Tibial nerve (tissue), 4 donors: ENCODE measurements around the gene ATP2C1. TPM values are rescaled to one million over a fixed set of nuclear protein-coding genes. Genes with fewer than 3 reads are reported as not detected.

Experiments used
- DNase-seq, 2 donors: peaks; one replicate each; pipeline ENCODE4 v3.0.0-alpha.2; 2019; ENCODE audit warnings: low spot score in 2 of 2
- H3K27ac ChIP-seq, 4 donors: fragments of 200-600 bp; sonication (generic) in 3 of 4; one replicate each; pipeline ENCODE4 v1.5.1; 2017 to 2019; ENCODE audit warnings: mild to moderate bottlenecking in 1 of 4
- H3K27me3 ChIP-seq, 2 donors: fragments of 200-600 bp; sonication (generic) in 1 of 2; one replicate each; pipeline versions ENCODE4 v1.5.1 to v1.6.0; 2017 to 2019
- H3K36me3 ChIP-seq, 3 donors: fragments of 200-600 bp; sonication (generic); one replicate each; pipeline ENCODE4 v1.5.1; 2018 to 2019
- H3K4me1 ChIP-seq, 4 donors: fragments of 200-600 bp; sonication (generic) in 3 of 4; one replicate each; pipeline ENCODE4 v1.5.1; 2017 to 2019
- H3K4me3 ChIP-seq, 4 donors: fragments of 200-600 bp; sonication (generic) in 3 of 4; one replicate each; pipeline ENCODE4 v1.5.1; 2017 to 2019; ENCODE audit warnings: mild to moderate bottlenecking in 1 of 4, moderate library complexity in 1 of 4
- H3K9me3 ChIP-seq, 4 donors: fragments of 200-600 bp; sonication (generic) in 3 of 4; one replicate each; pipeline ENCODE4 v1.5.1; 2017 to 2019
- CTCF ChIP-seq, 5 experiments: fragments of 200-600 bp in 3 of 5; fragments of 450-650 bp in 2 of 5; sonication (generic) in 3 of 5; IDR thresholded peaks; one replicate each; pipeline ENCODE4 v1.5.1; 2016 to 2019; ENCODE audit warnings: antibody characterized with exemption in 5 of 5, mild to moderate bottlenecking in 3 of 5, moderate library complexity in 2 of 5
- EP300 ChIP-seq, 2 donors: sonication (generic); formaldehyde crosslinking; IDR thresholded peaks; one replicate each; pipeline ENCODE4 v1.6.1; 2017; ENCODE audit warnings: antibody characterized with exemption in 2 of 2, mild to moderate bottlenecking in 1 of 2
- POLR2A ChIP-seq, 2 donors: fragments of 450-650 bp; IDR thresholded peaks; one replicate each; pipeline ENCODE4 v1.6.1; 2017; ENCODE audit warnings: antibody characterized with exemption in 2 of 2, mild to moderate bottlenecking in 2 of 2, moderate library complexity in 2 of 2
- WGBS, 2 donors: methylation state at CpG; one replicate each; pipeline ENCODE4 v1.1.5; 2018; 5-methylcytosine and 5-hydroxymethylcytosine counted together
- total RNA-seq, 4 donors: library from RNA; depleted of rRNA; stranded (reverse); fragments of >200 nt; gene quantifications; one replicate each; pipeline ENCODE4 v1.1.0, GENCODE V29; 2016

ATP2C1 gene
- total RNA-seq, 4 donors from 2014 or later: 46.2 to 80.4 (median 59.8) TPM

- H3K9me3 ChIP-seq: no peaks in the 10 kb centered on the region
- H3K27me3 ChIP-seq: no peaks in the 10 kb centered on the region
- H3K4me1 ChIP-seq: peaks cover 0 to 5% (median 0%) of the 10 kb centered on the region in 4 donors
- H3K4me3 ChIP-seq: no peak overlapping the region
- H3K27ac ChIP-seq: no peak overlapping the region
- peaks cover 0 to 67% (median 0%) of the 10 kb centered on the region in 3 donors for H3K36me3 ChIP-seq
- WGBS, 2 donors: 81 to 82% methylated on average over 2 of the region's 2 CpGs
- DNase-seq: no peak
- TF ChIP-seq CTCF (IDR thresholded peaks at IDR 0.05) (no peak), POLR2A (IDR thresholded peaks at IDR 0.05) (no peak), EP300 (IDR thresholded peaks at IDR 0.05) (no peak)
These were observed 113.4 kb downstream of the ATP2C1 start for GRCh38 chr3:131007256-131007655.

- Histone ChIP-seq H3K36me3 (peaks cover 0 to 71% (median 0%) of the 10 kb centered on the region in 3 donors), H3K27me3 (no peaks in the 10 kb centered on the region), H3K4me1 (peaks cover 0 to 5% (median 0%) of the 10 kb centered on the region in 4 donors), H3K9me3 (no peaks in the 10 kb centered on the region), H3K4me3 (no peak overlapping the region), H3K27ac (no peak overlapping the region)
- DNase-seq: no peak
- WGBS, 2 donors: 96 to 97% methylated on average over 2 of the region's 2 CpGs
- TF ChIP-seq CTCF (IDR thresholded peaks at IDR 0.05) (no peak), EP300 (IDR thresholded peaks at IDR 0.05) (no peak), POLR2A (IDR thresholded peaks at IDR 0.05) (no peak)
These were observed 113.9 kb downstream of the ATP2C1 start for GRCh38 chr3:131007782-131008181.

- H3K36me3 ChIP-seq: peaks cover 0 to 72% (median 0%) of the 10 kb centered on the region in 3 donors
- H3K9me3 ChIP-seq: no peaks in the 10 kb centered on the region
- no peak for TF ChIP-seq CTCF (IDR thresholded peaks at IDR 0.05)
- TF ChIP-seq POLR2A (IDR thresholded peaks at IDR 0.05): no peak
- no peak for TF ChIP-seq EP300 (IDR thresholded peaks at IDR 0.05)
- no peak for DNase-seq
- no peak overlapping the region for H3K4me3 ChIP-seq
- no peak overlapping the region for H3K27ac ChIP-seq
- H3K27me3 ChIP-seq: no peaks in the 10 kb centered on the region
- peaks cover 0 to 5% (median 0%) of the 10 kb centered on the region in 4 donors for H3K4me1 ChIP-seq
- 97 to 100% methylated on average over 1 of the region's 1 CpG for WGBS, 2 donors
These were observed 114.4 kb downstream of the ATP2C1 start for GRCh38 chr3:131008326-131008725.

GRCh38 chr3:131009698-131010097 lies 115.8 kb downstream of the ATP2C1 start:
- Histone ChIP-seq H3K4me3 (no peak overlapping the region), H3K36me3 (peaks cover 0 to 82% (median 0%) of the 10 kb centered on the region in 3 donors), H3K9me3 (no peaks in the 10 kb centered on the region), H3K27ac (no peak overlapping the region), H3K4me1 (peaks cover 0 to 5% (median 0%) of the 10 kb centered on the region in 4 donors), H3K27me3 (no peaks in the 10 kb centered on the region)
- DNase-seq: no peak
- TF ChIP-seq EP300 (IDR thresholded peaks at IDR 0.05): no peak
- TF ChIP-seq CTCF (IDR thresholded peaks at IDR 0.05): no peak
- no peak for TF ChIP-seq POLR2A (IDR thresholded peaks at IDR 0.05)
- WGBS, 2 donors: 90 to 97% methylated on average over 1 of the region's 1 CpG

- H3K27ac ChIP-seq: no peak overlapping the region
- no peaks in the 10 kb centered on the region for H3K27me3 ChIP-seq
- no peak overlapping the region for H3K4me3 ChIP-seq
- peaks cover 0 to 62% (median 0%) of the 10 kb centered on the region in 3 donors for H3K36me3 ChIP-seq
- H3K4me1 ChIP-seq: peaks cover 0 to 53% (median 2%) of the 10 kb centered on the region in 4 donors
- TF ChIP-seq CTCF (IDR thresholded peaks at IDR 0.05) (no peak), POLR2A (IDR thresholded peaks at IDR 0.05) (no peak), EP300 (IDR thresholded peaks at IDR 0.05) (no peak)
- 72 to 79% methylated on average over 3 of the region's 3 CpGs for WGBS, 2 donors
- DNase-seq: no peak
- H3K9me3 ChIP-seq: no peaks in the 10 kb centered on the region
These were observed 125.1 kb downstream of the ATP2C1 start for GRCh38 chr3:131018970-131019369.
